CD4-positive, alpha-beta T cell (primary cell): Measurements from ENCODE around the gene CNTN4. TPM values are rescaled to one million over a fixed set of nuclear protein-coding genes. Genes with fewer than 3 reads are reported as not detected.

Experiments
- ATAC-seq: fragments of 200-7000 bp; cut with Tn5 transposase; one replicate; pipeline ENCODE4 v1.10.0; 2022; ENCODE audit warnings: mild to moderate bottlenecking; ENCODE audit not compliant: poor library complexity
- CTCF ChIA-PET: fragments of 350-600 bp; sonication (Branson Sonifier 250); formaldehyde crosslinking; loops from one replicate; lab custom pipeline; 2021; ENCODE audit warnings: antibody characterized with exemption, inconsistent platforms; lab: Charles Lee
- POLR2A ChIA-PET: fragments of 350-600 bp; sonication (Branson Sonifier 250); formaldehyde crosslinking; loops from one replicate; lab custom pipeline; 2021; ENCODE audit warnings: antibody characterized with exemption, inconsistent platforms; lab: Charles Lee
- DNase-seq, 14 experiments: peaks; one replicate each; pipeline ENCODE4 v3.0.0-alpha.2; 2013 to 2020; ENCODE audit warnings: mixed read lengths in 2 of 14
- H3K27ac ChIP-seq, 2 donors: one replicate each; pipeline versions ENCODE4 v1.5.1 to v1.7.0; 2013; ENCODE audit warnings: low read length in 2 of 2, low read depth in 1 of 2, mild to moderate bottlenecking in 1 of 2
- H3K27me3 ChIP-seq, 2 experiments: 1 replicate in 1 of 2; 2 replicates in 1 of 2; pipeline versions ENCODE4 v1.6.1 to v1.7.0; 2013; ENCODE audit warnings: low read length in 2 of 2, control low read depth in 1 of 2, mild to moderate bottlenecking in 1 of 2, moderate library complexity in 1 of 2; ENCODE audit not compliant: insufficient read depth in 2 of 2, control insufficient read depth in 1 of 2
- H3K36me3 ChIP-seq: one replicate; pipeline ENCODE4 v1.6.1; 2013; ENCODE audit warnings: low read length, control low read depth; ENCODE audit not compliant: insufficient read depth
- H3K4me1 ChIP-seq: one replicate; pipeline ENCODE4 v1.6.1; 2013; ENCODE audit warnings: low read length, control low read depth; ENCODE audit not compliant: insufficient read depth
- H3K4me3 ChIP-seq: one replicate; pipeline ENCODE4 v1.5.1; 2013; ENCODE audit warnings: mild to moderate bottlenecking, low read length, moderate library complexity
- H3K9me3 ChIP-seq, 2 experiments: 1 replicate in 1 of 2; 2 replicates in 1 of 2; pipeline versions ENCODE4 v1.6.1 to v1.7.0; 2013; ENCODE audit warnings: low read length in 2 of 2, mild to moderate bottlenecking in 2 of 2, control low read depth in 1 of 2, moderate library complexity in 1 of 2; ENCODE audit not compliant: control insufficient read depth in 1 of 2, insufficient read depth in 1 of 2
- H3K27ac Mint-ChIP-seq: one replicate; pipeline ENCODE4 v1.8.0; 2020; ENCODE audit warnings: mixed read lengths
- H3K27me3 Mint-ChIP-seq: one replicate; pipeline ENCODE4 v1.8.0; 2021; ENCODE audit warnings: mixed read lengths
- H3K36me3 Mint-ChIP-seq: one replicate; pipeline ENCODE4 v1.8.0; 2021; ENCODE audit warnings: low read depth, mixed read lengths
- H3K4me1 Mint-ChIP-seq: one replicate; pipeline ENCODE4 v1.8.0; 2021; ENCODE audit warnings: low read depth, mixed read lengths
- H3K4me3 Mint-ChIP-seq: one replicate; pipeline ENCODE4 v1.8.0; 2020; ENCODE audit warnings: mild to moderate bottlenecking, mixed read lengths
- H3K9me3 Mint-ChIP-seq: one replicate; pipeline ENCODE4 v1.8.0; 2020; ENCODE audit warnings: mixed read lengths
- intact Hi-C, 2 experiments: fragments of 100-400 bp; cut with DNase I in 1 of 2; cut with micrococcal nuclease in 1 of 2; formaldehyde crosslinking; loops; one replicate each; pipeline versions ENCODE4 v1.15.1 to v1.9.0; 2023 to 2025; cut with DNase I, micrococcal nuclease
- total RNA-seq, 174 experiments: library from RNA in 2 of 174; stranded (reverse) in 2 of 174; gene quantifications; one replicate each; pipeline ENCODE4 v1.2.3 and lab custom pipeline; 2021 to 2026
- TF ChIP-seq, protein P1 (sequence below): fragments of 200-600 bp; IDR thresholded peaks from one replicate; pipeline ENCODE4 v1.8.0; 2022; ENCODE audit warnings: antibody characterized with exemption, mild to moderate bottlenecking

Gene CNTN4
- total RNA-seq, 2 experiments from 2014 or later = not detected

DNA sequence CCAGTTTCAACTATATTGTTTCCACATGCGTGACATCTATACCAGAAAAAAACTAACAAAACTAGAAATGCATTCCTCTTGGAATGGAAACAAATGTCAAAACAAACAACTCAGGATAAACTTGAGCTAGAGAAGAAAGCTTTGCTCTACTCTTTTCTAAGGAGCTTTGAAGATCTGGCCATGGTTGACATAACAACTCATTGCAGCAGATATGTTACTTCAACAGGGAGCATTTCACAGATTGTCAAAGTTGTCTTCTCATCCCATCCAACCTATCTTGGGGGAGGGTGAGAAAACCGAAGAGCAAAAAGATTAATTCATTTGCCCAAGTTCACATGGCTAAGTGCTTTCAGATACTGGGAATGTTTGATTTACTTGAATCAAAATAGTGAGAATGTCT lies 484.4 kb downstream of the CNTN4 start:
- Histone ChIP-seq H3K4me3 (no peak overlapping the region), H3K9me3 (no peaks in the 10 kb centered on the region), H3K36me3 (no peaks in the 10 kb centered on the region), H3K27me3 (no peaks in the 10 kb centered on the region), H3K27ac (no peak overlapping the region), H3K4me1 (no peaks in the 10 kb centered on the region)
- peaks cover 2% of the 10 kb centered on the region for H3K9me3 Mint-ChIP-seq
- CTCF ChIA-PET = no interaction called here
- no peak overlapping the region for H3K4me3 Mint-ChIP-seq
- no peak overlapping the region for H3K27ac Mint-ChIP-seq
- POLR2A ChIA-PET = no interaction called here
- H3K4me1 Mint-ChIP-seq = no peaks in the 10 kb centered on the region
- DNase-seq = no peak
- ATAC-seq = no peak
- intact Hi-C loops = no loop called here
- H3K27me3 Mint-ChIP-seq = no peaks in the 10 kb centered on the region
- no peaks in the 10 kb centered on the region for H3K36me3 Mint-ChIP-seq
- TF ChIP-seq, protein P1, sequence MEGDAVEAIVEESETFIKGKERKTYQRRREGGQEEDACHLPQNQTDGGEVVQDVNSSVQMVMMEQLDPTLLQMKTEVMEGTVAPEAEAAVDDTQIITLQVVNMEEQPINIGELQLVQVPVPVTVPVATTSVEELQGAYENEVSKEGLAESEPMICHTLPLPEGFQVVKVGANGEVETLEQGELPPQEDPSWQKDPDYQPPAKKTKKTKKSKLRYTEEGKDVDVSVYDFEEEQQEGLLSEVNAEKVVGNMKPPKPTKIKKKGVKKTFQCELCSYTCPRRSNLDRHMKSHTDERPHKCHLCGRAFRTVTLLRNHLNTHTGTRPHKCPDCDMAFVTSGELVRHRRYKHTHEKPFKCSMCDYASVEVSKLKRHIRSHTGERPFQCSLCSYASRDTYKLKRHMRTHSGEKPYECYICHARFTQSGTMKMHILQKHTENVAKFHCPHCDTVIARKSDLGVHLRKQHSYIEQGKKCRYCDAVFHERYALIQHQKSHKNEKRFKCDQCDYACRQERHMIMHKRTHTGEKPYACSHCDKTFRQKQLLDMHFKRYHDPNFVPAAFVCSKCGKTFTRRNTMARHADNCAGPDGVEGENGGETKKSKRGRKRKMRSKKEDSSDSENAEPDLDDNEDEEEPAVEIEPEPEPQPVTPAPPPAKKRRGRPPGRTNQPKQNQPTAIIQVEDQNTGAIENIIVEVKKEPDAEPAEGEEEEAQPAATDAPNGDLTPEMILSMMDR = no peak

DNA sequence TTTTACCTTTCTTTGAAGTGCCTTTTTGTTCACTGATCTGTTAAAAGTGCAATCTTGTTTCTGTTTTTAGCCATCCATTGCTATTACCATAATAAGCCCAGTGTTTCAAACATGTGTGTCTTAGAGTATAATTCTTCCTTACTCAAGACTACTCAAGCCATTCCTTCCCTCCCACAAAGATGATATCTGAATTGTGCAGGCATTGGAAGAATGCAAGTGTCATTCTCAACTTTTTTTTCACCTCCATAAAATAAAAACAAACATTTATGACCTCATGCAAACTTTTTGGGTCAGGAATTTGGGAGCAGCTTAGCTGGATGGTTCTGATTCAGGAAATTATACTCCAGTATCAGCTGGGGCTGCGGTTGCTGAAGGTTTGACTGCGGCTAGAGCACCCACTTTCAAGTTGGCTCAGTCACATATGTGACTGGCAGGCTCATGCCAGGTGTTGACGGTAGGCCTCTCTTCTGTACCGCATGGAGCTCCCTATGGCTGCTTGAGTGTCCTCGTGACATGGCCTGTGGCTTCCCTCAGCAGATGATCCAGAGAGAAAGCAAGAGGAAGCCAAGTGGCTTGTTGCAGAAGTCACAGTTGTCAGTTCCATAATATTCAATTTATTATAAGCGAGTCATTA lies 490.8 kb downstream of the CNTN4 start:
- ATAC-seq (no peak), DNase-seq (no peak)
- Histone ChIP-seq H3K27me3 (no peaks in the 10 kb centered on the region), H3K9me3 (no peaks in the 10 kb centered on the region), H3K36me3 (no peaks in the 10 kb centered on the region), H3K27ac (no peak overlapping the region), H3K4me1 (no peaks in the 10 kb centered on the region), H3K4me3 (no peak overlapping the region)
- Mint-ChIP-seq H3K4me3 (no peak overlapping the region), H3K36me3 (no peaks in the 10 kb centered on the region), H3K9me3 (peaks cover 4% of the 10 kb centered on the region), H3K4me1 (no peaks in the 10 kb centered on the region), H3K27ac (no peak overlapping the region), H3K27me3 (no peaks in the 10 kb centered on the region)
- TF ChIP-seq, protein P1 = no peak
- intact Hi-C loops = no loop called here
- ChIA-PET CTCF (no interaction called here), POLR2A (no interaction called here)

DNA sequence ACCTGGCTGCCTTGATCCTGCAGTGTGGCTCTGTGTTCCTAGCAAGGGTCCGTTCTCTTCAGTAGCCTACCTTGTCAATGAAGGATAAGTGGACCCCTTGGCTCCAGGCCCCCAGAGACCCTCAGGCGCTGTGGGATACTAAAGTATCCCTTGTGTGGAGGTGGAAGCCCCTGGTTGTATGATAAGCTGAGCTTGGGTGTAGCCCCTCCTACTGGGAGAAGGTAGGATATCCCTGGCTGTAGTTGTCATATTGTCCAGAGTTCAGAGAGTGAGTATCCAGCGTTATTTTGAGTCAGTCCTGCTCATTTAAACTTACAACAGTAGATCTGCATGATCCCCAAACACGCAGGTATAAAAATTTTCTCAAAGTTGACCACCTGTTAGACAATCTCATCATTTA lies 496.8 kb downstream of the CNTN4 start:
- DNase-seq (no peak), ATAC-seq (no peak)
- no peaks in the 10 kb centered on the region for H3K4me1 ChIP-seq
- H3K4me3 ChIP-seq = no peak overlapping the region
- H3K27me3 Mint-ChIP-seq = no peaks in the 10 kb centered on the region
- POLR2A ChIA-PET = no interaction called here
- intact Hi-C loops = no loop called here
- TF ChIP-seq, protein P1 = no peak
- H3K27ac Mint-ChIP-seq = no peak overlapping the region
- H3K36me3 ChIP-seq = no peaks in the 10 kb centered on the region
- no peaks in the 10 kb centered on the region for H3K9me3 ChIP-seq
- H3K27me3 ChIP-seq = no peaks in the 10 kb centered on the region
- CTCF ChIA-PET = no interaction called here
- no peaks in the 10 kb centered on the region for H3K4me1 Mint-ChIP-seq
- no peaks in the 10 kb centered on the region for H3K36me3 Mint-ChIP-seq
- no peak overlapping the region for H3K4me3 Mint-ChIP-seq
- no peak overlapping the region for H3K27ac ChIP-seq
- peaks cover 2% of the 10 kb centered on the region for H3K9me3 Mint-ChIP-seq
